Kidney epithelial cell (primary cell): ENCODE data around the gene MSH3. TPM values are rescaled to one million over a fixed set of nuclear protein-coding genes. Genes with fewer than 3 reads are reported as not detected.
"Not testable (repeated sequence)": the region's sequence is repeated elsewhere in the genome, so short reads cannot be mapped to it uniquely, and the experiment has no call there.

Experiments
- DNase-seq: peaks from one replicate; pipeline ENCODE4 v3.0.0-alpha.2; 2010; ENCODE audit warnings: low read depth
- H3K27me3 ChIP-seq: 2 replicates; pipeline ENCODE4 v1.6.0; 2011; ENCODE audit warnings: low read length; ENCODE audit not compliant: control insufficient read depth, insufficient read depth
- H3K36me3 ChIP-seq: 2 replicates; pipeline ENCODE4 v1.5.1; 2011; ENCODE audit warnings: low read length; ENCODE audit not compliant: control insufficient read depth, insufficient read depth
- H3K4me3 ChIP-seq: 2 replicates; pipeline ENCODE4 v1.5.1; 2011; ENCODE audit warnings: low read depth, mild to moderate bottlenecking, control low read depth, low read length
- CTCF ChIP-seq: IDR thresholded peaks from 2 replicates; pipeline ENCODE4 v1.5.1; 2011; ENCODE audit warnings: mild to moderate bottlenecking, moderate library complexity, low read length, control low read depth, inconsistent platforms; ENCODE audit not compliant: insufficient read depth, poor library complexity, severe bottlenecking
- total RNA-seq: library from RNA; depleted of rRNA; stranded (reverse); fragments of >200 nt; gene quantifications from 2 replicates; pipeline ENCODE4 v1.2.3, GENCODE V29; 2015

The MSH3 gene
- total RNA-seq, 1 donor from 2014 or later: 23.5 TPM

GRCh38 chr5:80895523-80895922 is 241.1 kb downstream of the MSH3 start:
- DNase-seq: no peak
- no peak for TF ChIP-seq CTCF
- H3K4me3 ChIP-seq: no peak overlapping the region

GRCh38 chr5:80902624-80903023 is 248.2 kb downstream of the MSH3 start:
- not testable (repeated sequence) for H3K36me3 ChIP-seq, H3K27me3 ChIP-seq, DNase-seq, H3K4me3 ChIP-seq

More at GRCh38 chr5:80895523-80895922, 241.1 kb downstream of the MSH3 start:
- H3K27me3 ChIP-seq: no peaks in the 10 kb centered on the region
- H3K36me3 ChIP-seq: peaks cover 2% of the 10 kb centered on the region

- no peaks in the 10 kb centered on the region for H3K36me3 ChIP-seq
- DNase-seq: no peak
- H3K27me3 ChIP-seq: no peaks in the 10 kb centered on the region
- TF ChIP-seq CTCF: no peak
- no peak overlapping the region for H3K4me3 ChIP-seq
Measured at GRCh38 chr5:80904533-80905187, 250.2 kb downstream of the MSH3 start.

- Histone ChIP-seq H3K36me3 (no peaks in the 10 kb centered on the region), H3K4me3 (no peak overlapping the region), H3K27me3 (no peaks in the 10 kb centered on the region)
- no peak for DNase-seq
- TF ChIP-seq CTCF: no peak
Measured at GRCh38 chr5:80905405-80905804, 251.0 kb downstream of the MSH3 start.

- no peaks in the 10 kb centered on the region for H3K27me3 ChIP-seq
- no peak overlapping the region for H3K4me3 ChIP-seq
- no peak for TF ChIP-seq CTCF
- no peak for DNase-seq
- H3K36me3 ChIP-seq: no peaks in the 10 kb centered on the region
Measured at GRCh38 chr5:80912479-80912878, 258.0 kb downstream of the MSH3 start.

GRCh38 chr5:80915716-80916115 is 261.3 kb downstream of the MSH3 start:
- no peak for TF ChIP-seq CTCF
- Histone ChIP-seq H3K4me3 (no peak overlapping the region), H3K36me3 (no peaks in the 10 kb centered on the region), H3K27me3 (no peaks in the 10 kb centered on the region)
- DNase-seq: no peak
